HL-60/S4 (cell line): Measurements from ENCODE around the gene MX1.

Source experiments
- in situ Hi-C: fragments of 300-500 bp; cut with MboI; formaldehyde crosslinking; loops from 2 replicates; pipeline ENCODE4 v1.14.3; 2022; ENCODE audit warnings: low sequenced_read_pairs

MX1 gene

GRCh38 chr21:41488080-41488479 lies 62.0 kb downstream of the MX1 start:
- in situ Hi-C loops: no loop called here

GRCh38 chr21:41489329-41489728 lies 63.3 kb downstream of the MX1 start:
- in situ Hi-C loops: no loop called here

GRCh38 chr21:41490330-41490729 lies 64.3 kb downstream of the MX1 start:
- in situ Hi-C loops: no loop called here

DNA sequence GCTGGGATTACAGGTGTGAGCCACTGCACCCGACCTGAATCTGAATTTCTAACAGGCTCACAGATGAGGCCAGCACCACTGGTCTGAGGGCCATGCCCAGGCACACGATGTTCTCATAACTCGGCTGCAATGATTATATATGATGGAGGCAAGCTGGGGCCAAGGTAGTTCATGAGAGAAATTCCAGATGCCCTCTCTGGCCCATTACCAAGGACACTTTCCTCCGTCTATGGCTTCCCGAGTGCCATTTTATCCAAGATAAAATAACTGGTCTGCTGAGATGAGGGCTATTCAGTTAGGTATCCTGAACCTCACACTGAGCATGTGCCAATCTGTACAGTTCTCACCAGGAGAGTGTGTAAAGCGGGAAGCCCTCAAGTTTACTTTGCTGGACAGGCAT lies 65.4 kb downstream of the MX1 start:
- in situ Hi-C loops: no loop called here

GRCh38 chr21:41494242-41494641 lies 68.2 kb downstream of the MX1 start:
- in situ Hi-C loops: no loop called here

DNA sequence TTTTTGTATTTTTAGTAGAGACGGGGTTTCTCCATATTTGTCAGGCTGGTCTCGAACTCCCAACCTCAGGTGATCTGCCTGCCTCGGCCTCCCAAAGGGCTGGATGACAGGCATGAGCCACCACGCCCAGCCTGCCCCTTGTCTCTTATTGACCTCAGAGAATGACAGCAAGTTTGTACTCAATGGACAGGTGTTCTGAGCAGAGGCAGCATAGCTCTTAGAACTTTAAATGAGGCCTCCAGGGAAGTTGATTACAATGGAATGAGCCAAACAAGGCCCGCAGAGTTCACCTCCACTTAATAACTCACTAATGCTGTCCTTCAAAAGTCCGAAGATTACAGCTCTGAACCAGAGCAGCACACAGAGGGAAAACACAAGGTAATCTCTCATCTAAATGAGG lies 71.0 kb downstream of the MX1 start:
- in situ Hi-C loops: no loop called here

GRCh38 chr21:41497788-41498187 lies 71.7 kb downstream of the MX1 start:
- in situ Hi-C loops: no loop called here

DNA sequence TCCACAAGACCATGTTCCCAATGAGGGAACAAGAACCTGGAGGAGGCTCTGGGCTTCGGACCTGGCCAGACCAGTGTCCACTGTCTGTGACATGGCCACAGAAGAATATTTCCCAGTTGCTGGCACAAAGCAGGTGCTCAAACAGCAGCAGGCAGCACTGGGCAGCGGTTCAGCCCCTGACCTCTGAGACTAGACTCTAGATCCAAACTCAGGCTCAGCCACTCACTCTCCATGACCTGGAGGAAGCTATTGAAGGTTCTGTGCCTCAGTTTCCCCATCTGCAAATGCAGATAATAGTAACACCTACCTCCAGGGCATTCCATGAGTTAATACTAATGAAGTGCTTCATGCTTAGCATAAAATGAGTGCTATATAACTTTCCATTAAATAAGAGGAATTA lies 73.9 kb downstream of the MX1 start:
- in situ Hi-C loops: no loop called here

- in situ Hi-C loops: no loop called here
Observed at GRCh38 chr21:41500363-41500762, 74.3 kb downstream of the MX1 start.

DNA sequence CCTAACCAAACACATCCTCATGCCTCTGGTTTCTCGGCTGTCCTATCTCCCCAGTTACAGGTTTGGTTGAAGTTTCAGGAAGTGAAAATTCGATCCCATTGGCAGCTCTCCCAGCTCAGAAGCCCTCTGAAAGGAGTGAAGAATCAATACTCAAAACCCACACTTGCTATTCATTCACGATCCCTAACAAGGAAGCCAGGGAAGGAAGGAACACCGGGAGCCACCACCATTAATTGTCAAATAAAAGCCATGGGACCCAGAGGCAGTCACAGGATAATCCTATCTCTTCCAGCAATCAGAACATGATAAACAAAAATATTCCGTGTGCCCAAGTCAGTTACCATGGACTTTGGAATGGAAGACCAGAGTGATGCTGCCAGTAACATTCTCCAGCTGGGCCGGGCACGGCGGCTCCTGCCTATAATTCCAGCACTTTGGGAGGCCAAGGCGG lies 74.9 kb downstream of the MX1 start:
- in situ Hi-C loops: no loop called here

GRCh38 chr21:41501919-41502318 lies 75.9 kb downstream of the MX1 start:
- in situ Hi-C loops: no loop called here

GRCh38 chr21:41503331-41503730 lies 77.3 kb downstream of the MX1 start:
- in situ Hi-C loops: no loop called here

DNA sequence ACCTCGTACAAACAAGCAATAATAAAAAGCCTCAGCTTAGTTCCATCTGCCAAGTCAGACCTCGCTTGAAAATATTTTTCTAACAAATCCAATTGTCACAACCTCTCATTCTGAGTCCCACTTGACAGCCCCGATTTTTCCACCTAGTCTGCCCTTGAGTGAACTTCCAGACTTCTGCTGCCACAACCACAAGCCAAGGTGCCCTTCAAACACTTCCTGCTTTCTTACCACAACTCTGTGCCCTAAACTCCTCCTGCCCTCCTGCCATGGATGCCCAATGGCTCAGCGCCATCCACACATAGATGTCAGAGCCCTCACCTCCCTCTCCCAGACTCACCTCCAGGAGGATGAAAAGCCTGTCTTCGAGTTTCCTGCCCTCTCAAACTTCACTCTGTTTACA lies 78.0 kb downstream of the MX1 start:
- in situ Hi-C loops: no loop called here

DNA sequence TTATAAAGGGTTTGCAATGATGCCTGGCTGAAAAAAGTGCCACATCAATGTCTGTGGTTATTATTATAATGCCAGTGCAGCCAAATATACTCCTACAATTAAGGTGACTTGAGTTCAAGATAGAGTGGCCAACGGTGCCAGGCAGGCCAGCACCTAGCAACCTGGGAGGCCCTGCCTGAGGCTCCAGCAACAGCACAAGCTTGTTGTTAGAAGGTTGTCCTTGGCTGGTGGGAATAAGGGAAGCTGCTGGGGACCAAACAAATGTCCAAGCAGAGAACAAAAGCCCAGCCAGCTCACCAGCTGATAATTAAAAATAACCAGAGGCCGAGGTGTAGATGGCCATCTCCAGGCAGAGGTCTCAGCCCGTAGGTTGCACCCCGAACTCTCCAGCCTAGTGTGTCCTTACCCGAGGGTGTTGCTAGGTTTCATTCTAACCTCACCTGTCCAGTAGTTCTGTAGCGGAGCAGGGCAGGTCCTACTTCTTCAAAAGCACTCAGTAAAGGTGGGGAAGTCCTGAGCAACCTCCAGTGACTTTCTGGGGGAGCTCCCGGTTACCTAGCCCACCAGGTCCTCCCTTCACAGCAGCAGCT lies 80.1 kb downstream of the MX1 start:
- in situ Hi-C loops: no loop called here

DNA sequence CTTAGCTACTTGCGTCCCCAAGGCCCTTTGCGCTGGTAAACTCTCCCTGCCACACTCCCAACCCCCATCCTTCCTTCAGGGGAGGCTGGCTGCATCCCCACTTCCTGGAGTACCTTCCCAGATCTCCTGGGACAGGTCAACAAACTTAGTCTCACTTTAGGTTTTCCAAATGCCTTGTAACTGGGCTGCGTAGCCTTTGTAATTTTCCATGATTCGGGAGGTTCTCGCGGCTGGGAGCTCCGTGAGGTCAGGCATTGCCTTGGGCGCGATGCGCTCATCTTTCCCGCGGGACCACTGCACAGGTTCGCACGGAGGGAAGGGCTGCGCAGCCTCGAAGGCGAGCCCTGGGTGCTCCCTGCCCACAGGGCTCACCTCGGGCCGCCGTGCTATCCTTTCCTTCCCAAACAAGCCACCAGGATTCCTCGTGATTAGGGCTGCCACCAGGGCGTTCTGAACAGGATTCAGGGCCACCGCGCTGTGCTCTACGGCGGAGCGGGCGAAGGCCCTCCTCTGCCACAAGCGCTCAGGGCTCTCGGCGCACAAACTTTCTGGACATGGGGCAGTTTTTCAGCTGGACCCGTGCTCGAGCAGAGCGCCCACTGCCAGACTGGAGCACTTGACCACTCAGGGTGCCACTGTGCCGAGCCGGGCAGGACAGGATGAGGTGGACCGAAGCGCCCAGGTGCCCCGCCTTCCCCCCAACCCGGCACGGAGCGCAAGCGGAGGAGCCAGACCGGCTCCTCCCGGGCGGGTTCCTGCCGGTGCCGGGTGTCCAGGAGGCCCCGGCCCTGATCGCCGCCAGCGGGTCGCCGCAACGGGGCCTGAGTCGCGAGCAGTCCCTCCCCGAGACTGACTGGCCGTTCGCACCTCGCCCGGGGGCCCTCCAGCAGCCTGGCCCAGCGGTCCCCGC lies 80.8 kb downstream of the MX1 start:
- in situ Hi-C loops: no loop called here

- in situ Hi-C loops: no loop called here
Observed at GRCh38 chr21:41507521-41508414, 81.7 kb downstream of the MX1 start, which contains the start of gene TMPRSS2. Gene TMPRSS2 (minus strand): TSS chr21:41508158. CDS start chr21:41498133, 10,025 bp downstream.

DNA sequence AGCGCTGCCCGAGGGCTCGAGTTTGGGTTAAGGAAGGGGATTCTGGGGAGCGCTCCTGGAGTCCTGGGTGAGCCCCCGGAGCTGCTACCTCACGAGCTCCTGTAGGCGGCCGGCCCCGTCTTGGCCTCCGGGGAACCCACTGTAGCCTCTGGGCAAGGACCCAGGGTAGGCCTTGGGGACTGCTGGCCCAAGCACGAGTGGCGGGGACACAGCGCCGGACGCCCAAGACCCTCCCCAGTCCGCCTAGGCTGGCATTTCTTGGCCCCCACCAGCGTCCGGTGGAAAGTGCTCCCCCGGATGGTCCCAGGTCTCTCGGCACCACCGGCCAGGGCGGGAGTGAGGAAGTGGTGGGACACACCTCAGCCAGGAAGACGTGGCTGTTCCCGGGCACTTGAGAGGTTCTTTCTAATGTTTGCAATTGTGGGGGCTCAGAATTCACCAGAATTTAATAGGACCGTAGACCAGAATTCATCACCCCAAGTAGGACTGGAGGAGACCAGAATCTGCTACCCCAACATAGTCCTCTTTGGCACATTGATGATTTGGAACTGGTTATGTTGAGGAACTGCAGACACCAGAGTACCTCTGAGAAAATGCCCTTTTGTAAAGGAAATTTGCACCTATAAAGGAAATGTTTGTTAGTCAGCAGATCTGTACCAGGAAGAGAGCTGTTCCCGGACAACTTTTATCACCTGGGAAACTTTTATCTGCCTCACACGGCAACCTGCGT lies 82.5 kb downstream of the MX1 start:
- in situ Hi-C loops: no loop called here
